ENCODE data around the gene LOXL1. TPM values are rescaled to one million over a fixed set of nuclear protein-coding genes. Genes with fewer than 3 reads are reported as not detected.

Gene LOXL1
- total RNA-seq, 2 donors from 2014 or later, result 2.9 to 8.4 TPM

Other genes starting within 250 kb of the LOXL1 start
- not detected for gene CD276, start 242.1 kb upstream of the LOXL1 start, total RNA-seq
- gene INSYN1, start 173.1 kb upstream of the LOXL1 start, total RNA-seq, result not detected
- not detected for gene TBC1D21, start 52.9 kb upstream of the LOXL1 start, total RNA-seq
- gene STOML1, start 65.8 kb downstream of the LOXL1 start, total RNA-seq, result 1 to 10 TPM; 3.7 to 5.6 TPM
- gene PML, start 68.3 kb downstream of the LOXL1 start, total RNA-seq, result 10 to 100 TPM; 47.6 to 52.6 TPM
- 1 to 10 TPM in 1 of 2 donors, not detected in 1; 1.0 TPM for gene GOLGA6A, start 156.1 kb downstream of the LOXL1 start, total RNA-seq
- gene ISLR2, start 204.1 kb downstream of the LOXL1 start, total RNA-seq, result not detected
- gene ISLR, start 247.2 kb downstream of the LOXL1 start, total RNA-seq, result not detected

All from T-helper 17 cell (primary cell).